ENCODE data around the gene OGN. TPM values are rescaled to one million over a fixed set of nuclear protein-coding genes. Genes with fewer than 3 reads are reported as not detected.

The OGN gene
- total RNA-seq, 1 experiment from 2014 or later: not detected

DNA sequence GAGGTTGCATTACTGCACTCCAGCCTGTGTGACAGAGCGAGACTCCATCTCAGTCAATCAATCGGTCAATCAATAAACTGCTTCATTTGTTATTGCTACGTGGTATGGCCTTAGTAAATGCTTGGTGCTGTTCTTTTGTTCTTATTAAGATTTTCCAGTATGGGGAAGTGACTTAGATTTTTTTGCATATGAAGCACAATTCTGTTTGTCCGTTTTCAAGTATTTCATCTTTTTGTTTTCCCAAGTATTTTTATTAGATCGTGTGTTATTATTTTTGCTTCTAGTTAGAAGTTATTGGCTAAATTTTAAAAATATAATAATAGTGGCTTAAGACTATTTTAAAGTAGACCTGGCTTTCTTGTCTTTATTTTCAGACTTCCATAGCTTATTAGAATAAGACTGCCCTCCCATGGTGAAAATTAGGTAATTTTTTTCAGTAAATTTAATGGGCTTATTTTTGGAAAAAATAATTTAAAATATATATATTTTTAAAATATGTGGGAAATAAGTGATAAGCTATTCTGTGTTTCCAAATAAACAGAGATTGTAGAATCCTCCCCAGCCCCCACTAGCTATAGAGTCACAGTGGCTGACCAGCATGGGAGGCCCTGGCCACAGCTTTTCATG lies 34.6 kb upstream of the OGN start:
- DNase-seq: peak; percentile 24

DNA sequence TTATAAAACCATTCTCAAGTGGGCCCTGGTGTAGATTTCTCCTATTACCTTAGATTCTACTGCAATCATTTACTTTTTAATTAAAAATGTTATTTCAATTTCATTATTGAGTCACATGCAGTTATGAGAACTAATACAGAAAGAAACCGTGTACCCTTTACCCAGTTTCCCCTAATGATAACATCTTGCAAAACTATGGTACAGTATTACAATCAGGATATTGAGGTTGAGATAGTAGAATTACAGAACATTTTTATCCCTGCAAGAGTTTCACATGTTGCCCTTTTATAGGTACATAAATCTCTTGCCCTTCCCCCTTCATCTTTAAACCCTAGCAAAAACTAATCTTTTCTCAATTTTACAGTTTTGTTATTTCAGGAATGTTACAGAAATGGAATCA lies 30.9 kb upstream of the OGN start:
- BruUV-seq (replicated peaks): no TSS peak

More for the DNA sequence above, 34.6 kb upstream of the OGN start:
- H4K20me1 ChIP-seq (ENCODE audit: low read length): no peaks in the 10 kb centered on the region
- H2AFZ ChIP-seq (ENCODE audit: low read length): no peak overlapping the region
- no peak overlapping the region for H3K9ac ChIP-seq (ENCODE audit: low read length)
- BruUV-seq (replicated peaks): no TSS peak
- intact Hi-C loops (cut with micrococcal nuclease): loop anchor here (2.0 to 5.0 kb wide), 2 partner anchors 112 to 196 kb away; partner anchors contain the start of genes CENPP and NOL8
- ATAC-seq: no peak
- H3K36me3 ChIP-seq (ENCODE audit: low read depth, low read length): no peaks in the 10 kb centered on the region
- H3K4me2 ChIP-seq (ENCODE audit: low read length): no peak overlapping the region
- TF ChIP-seq EZH2phosphoT487 (IDR thresholded peaks at IDR 0.05; ENCODE audit: borderline replicate concordance, low read length) (no peak), EZH2 (IDR thresholded peaks at IDR 0.05; ENCODE audit: low read length, unreplicated experiment) (no peak)
- TF ChIP-seq, protein P1, sequence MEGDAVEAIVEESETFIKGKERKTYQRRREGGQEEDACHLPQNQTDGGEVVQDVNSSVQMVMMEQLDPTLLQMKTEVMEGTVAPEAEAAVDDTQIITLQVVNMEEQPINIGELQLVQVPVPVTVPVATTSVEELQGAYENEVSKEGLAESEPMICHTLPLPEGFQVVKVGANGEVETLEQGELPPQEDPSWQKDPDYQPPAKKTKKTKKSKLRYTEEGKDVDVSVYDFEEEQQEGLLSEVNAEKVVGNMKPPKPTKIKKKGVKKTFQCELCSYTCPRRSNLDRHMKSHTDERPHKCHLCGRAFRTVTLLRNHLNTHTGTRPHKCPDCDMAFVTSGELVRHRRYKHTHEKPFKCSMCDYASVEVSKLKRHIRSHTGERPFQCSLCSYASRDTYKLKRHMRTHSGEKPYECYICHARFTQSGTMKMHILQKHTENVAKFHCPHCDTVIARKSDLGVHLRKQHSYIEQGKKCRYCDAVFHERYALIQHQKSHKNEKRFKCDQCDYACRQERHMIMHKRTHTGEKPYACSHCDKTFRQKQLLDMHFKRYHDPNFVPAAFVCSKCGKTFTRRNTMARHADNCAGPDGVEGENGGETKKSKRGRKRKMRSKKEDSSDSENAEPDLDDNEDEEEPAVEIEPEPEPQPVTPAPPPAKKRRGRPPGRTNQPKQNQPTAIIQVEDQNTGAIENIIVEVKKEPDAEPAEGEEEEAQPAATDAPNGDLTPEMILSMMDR (conservative IDR thresholded peaks at IDR 0.05; ENCODE audit: low read depth, low read length): 0 out of 2 replicates have a peak, but pooled peaks have one; percentile 16
- no peaks in the 10 kb centered on the region for H3K79me2 ChIP-seq (ENCODE audit: low read length)
- H3K4me3 ChIP-seq (ENCODE audit: low read length): no peak overlapping the region
- H3K27me3 ChIP-seq (ENCODE audit: low read length): no peaks in the 10 kb centered on the region
- ChIA-PET POLR2A (ENCODE audit: unreplicated experiment) (interaction anchor here (0.7 kb wide), 1 partner anchor 16 kb away, joined by 3 read pairs; no protein-coding TSS in a partner anchor), CTCF (interaction anchor here (1.1 to 1.3 kb wide), 2 partner anchors 96 to 111 kb away, joined by 6 to 10 read pairs; no protein-coding TSS in a partner anchor)
- H3K9me2 ChIP-seq (replicated peaks; ENCODE audit: low read length): no peaks in the 10 kb centered on the region
- peaks cover 8% of the 10 kb centered on the region for H3K4me1 ChIP-seq (ENCODE audit: insufficient read depth, low read length)
- no peaks in the 10 kb centered on the region for H3F3A ChIP-seq (ENCODE audit: low read length, unreplicated experiment)
- H3K9me3 ChIP-seq (ENCODE audit: low read length): no peaks in the 10 kb centered on the region
- no peak overlapping the region for H3K27ac ChIP-seq (ENCODE audit: low read length)

More for the DNA sequence above, 30.9 kb upstream of the OGN start:
- Histone ChIP-seq H4K20me1 (ENCODE audit: low read length) (no peaks in the 10 kb centered on the region), H3K9me2 (replicated peaks; ENCODE audit: low read length) (no peaks in the 10 kb centered on the region), H3K36me3 (ENCODE audit: low read depth, low read length) (no peaks in the 10 kb centered on the region), H3K9me3 (ENCODE audit: low read length) (no peaks in the 10 kb centered on the region), H3K9ac (ENCODE audit: low read length) (no peak overlapping the region), H3K4me2 (ENCODE audit: low read length) (no peak overlapping the region), H3K4me3 (ENCODE audit: low read length) (no peak overlapping the region), H3F3A (ENCODE audit: low read length, unreplicated experiment) (no peaks in the 10 kb centered on the region), H3K79me2 (ENCODE audit: low read length) (no peaks in the 10 kb centered on the region), H2AFZ (ENCODE audit: low read length) (no peak overlapping the region), H3K27ac (ENCODE audit: low read length) (no peak overlapping the region), H3K27me3 (ENCODE audit: low read length) (no peaks in the 10 kb centered on the region), H3K4me1 (ENCODE audit: insufficient read depth, low read length) (peaks cover 8% of the 10 kb centered on the region)
- TF ChIP-seq EZH2 (IDR thresholded peaks at IDR 0.05; ENCODE audit: low read length, unreplicated experiment) (no peak), EZH2phosphoT487 (IDR thresholded peaks at IDR 0.05; ENCODE audit: borderline replicate concordance, low read length) (no peak)
- TF ChIP-seq, protein P1 (conservative IDR thresholded peaks at IDR 0.05; ENCODE audit: low read depth, low read length): no peak
- ATAC-seq (no peak), DNase-seq (no peak)
- POLR2A ChIA-PET (ENCODE audit: unreplicated experiment): no interaction called here
- intact Hi-C loops (cut with micrococcal nuclease): loop anchor here (5.0 kb wide), 1 partner anchor 108 kb away; the partner anchor contains the start of genes CENPP and NOL8
- CTCF ChIA-PET: no interaction called here

All from PC-3 (cell line).